ENCODE data around the gene SCEL. TPM values are rescaled to one million over a fixed set of nuclear protein-coding genes. Genes with fewer than 3 reads are reported as not detected.

SCEL gene
- total and polyA plus RNA-seq, 2 donors (not counting 3 experiments of a cell fraction or from before 2014, with no cell fraction given) = not detected

- peaks cover 9% of the 10 kb centered on the region for H3K4me1 ChIP-seq (ENCODE audit: control insufficient read depth, extremely low read depth, insufficient read depth, low read length)
- dilution Hi-C loops (cut with MboI; ENCODE audit: extremely low pct_ligation_motif_present, low sequenced_read_pairs) = no loop called here
- H3K27ac ChIP-seq (ENCODE audit: insufficient read depth, low read depth, low read length) = no peak overlapping the region
- H2AFZ ChIP-seq (ENCODE audit: low read depth, low read length) = no peak overlapping the region
- POLR2A ChIA-PET = no interaction called here
- no peak overlapping the region for H3K4me3 ChIP-seq (replicated peaks in 1 of 3; ENCODE audit: insufficient read depth in 1 of 3, low read depth in 1 of 3, low read length in 3 of 3)
- DNase-seq (ENCODE audit: low read depth, low spot score) (no peak), FAIRE-seq (no peak)
- peaks cover 2 to 12% of the 10 kb centered on the region in 2 experiments for H3K27me3 ChIP-seq (ENCODE audit: control insufficient read depth in 2 of 2, insufficient read depth in 2 of 2, low read length in 2 of 2)
- H3K4me2 ChIP-seq (ENCODE audit: insufficient read depth, low read length) = no peak overlapping the region
- H3K36me3 ChIP-seq (ENCODE audit: control insufficient read depth in 2 of 2, extremely low read depth in 1 of 2, insufficient read depth in 2 of 2, low read length in 2 of 2) = no peaks in the 10 kb centered on the region
- no peak for TF ChIP-seq JUN (IDR thresholded peaks at IDR 0.05; ENCODE audit: borderline replicate concordance, insufficient read depth, insufficient read length, low read depth)
- TF ChIP-seq POLR2AphosphoS5 (IDR thresholded peaks at IDR 0.05; ENCODE audit: insufficient read depth, low read depth, low read length) = no peak
- TF ChIP-seq MAX (IDR thresholded peaks at IDR 0.05; ENCODE audit: insufficient read depth, insufficient read length) = no peak
- no peak for TF ChIP-seq FOS (IDR thresholded peaks at IDR 0.05; ENCODE audit: borderline replicate concordance, insufficient read depth, low read length)
- no peak for TF ChIP-seq EZH2 (IDR thresholded peaks at IDR 0.05; ENCODE audit: borderline replicate concordance, low read depth, low read length, severe bottlenecking)
- TF ChIP-seq GATA2 (IDR thresholded peaks at IDR 0.05; ENCODE audit: insufficient read depth, insufficient read length, low read depth, low read length) = no peak
- no peak for TF ChIP-seq MYC (IDR thresholded peaks at IDR 0.05; ENCODE audit: low read depth, low read length)
- no peak for TF ChIP-seq CTCF (IDR thresholded peaks at IDR 0.05; ENCODE audit: extremely low read depth in 1 of 2, insufficient read depth in 1 of 2, low read depth in 1 of 2, low read length in 2 of 2)
- TF ChIP-seq POLR2A (IDR thresholded peaks at IDR 0.05; ENCODE audit: low read depth, low read length) = no peak
- H3K79me2 ChIP-seq (ENCODE audit: control insufficient read depth, insufficient read depth, low read length) = no peaks in the 10 kb centered on the region
- no peaks in the 10 kb centered on the region for H3K9me1 ChIP-seq (replicated peaks; ENCODE audit: control insufficient read depth, extremely low read depth, insufficient read depth, low read length)
- H3K9me3 ChIP-seq (replicated peaks; ENCODE audit: control insufficient read depth, insufficient read depth, low read length) = no peaks in the 10 kb centered on the region
- intact Hi-C loops (cut with micrococcal nuclease) = loop anchor here (5.0 kb wide), 1 partner anchor 208 kb away; the partner anchor contains the start of gene SLAIN1
- no TSS peak for BruUV-seq (replicated peaks)
- H3K9ac ChIP-seq (replicated peaks; ENCODE audit: extremely low read depth, insufficient read depth, low read length) = no peak overlapping the region
- no peaks in the 10 kb centered on the region for H4K20me1 ChIP-seq (replicated peaks; ENCODE audit: control insufficient read depth, extremely low read depth, insufficient read depth, low read length)
- CTCF ChIA-PET = interaction anchor here (1.1 to 4.6 kb wide), 3 partner anchors 9 to 44 kb away, joined by 3 to 76 read pairs (median 13); no protein-coding TSS in a partner anchor
These were observed 45.8 kb upstream of the SCEL start for GRCh38 chr13:77489566-77490337.

Data from endothelial cell of umbilical vein (primary cell).